Measurements from ENCODE around the gene PVALEF.

PVALEF gene

GRCh38 chr17:81129289-81129688 is 36.0 kb upstream of the PVALEF start:
- DNase-seq: no peak

GRCh38 chr17:81129711-81130367 is 35.5 kb upstream of the PVALEF start:
- DNase-seq: no peak

- no peak for DNase-seq
These were observed 34.6 kb upstream of the PVALEF start for GRCh38 chr17:81130385-81131361.

- DNase-seq: no peak
These were observed 33.7 kb upstream of the PVALEF start for GRCh38 chr17:81131486-81132196.

- no peak for DNase-seq
These were observed 33.1 kb upstream of the PVALEF start for GRCh38 chr17:81132197-81132540.

GRCh38 chr17:81132770-81133723 is 32.3 kb upstream of the PVALEF start:
- DNase-seq: no peak

GRCh38 chr17:81134064-81134781 is 31.1 kb upstream of the PVALEF start:
- DNase-seq: no peak

GRCh38 chr17:81135505-81136278 is 29.6 kb upstream of the PVALEF start:
- no peak for DNase-seq

GRCh38 chr17:81136366-81136765 is 28.9 kb upstream of the PVALEF start:
- DNase-seq: no peak

GRCh38 chr17:81137248-81137647 is 28.1 kb upstream of the PVALEF start:
- DNase-seq: no peak

- no peak for DNase-seq
These were observed 27.2 kb upstream of the PVALEF start for GRCh38 chr17:81138083-81138482.

- no peak for DNase-seq
These were observed 26.8 kb upstream of the PVALEF start for GRCh38 chr17:81138500-81138899.

- no peak for DNase-seq
These were observed 25.9 kb upstream of the PVALEF start for GRCh38 chr17:81139428-81139827.

GRCh38 chr17:81140018-81140417 is 25.3 kb upstream of the PVALEF start:
- DNase-seq: no peak

GRCh38 chr17:81140695-81141094 is 24.6 kb upstream of the PVALEF start:
- no peak for DNase-seq

- DNase-seq: peak; percentile 47
These were observed 22.8 kb upstream of the PVALEF start for GRCh38 chr17:81142301-81143199.

- no peak for DNase-seq
These were observed 22.1 kb upstream of the PVALEF start for GRCh38 chr17:81143200-81143527.

GRCh38 chr17:81143717-81144422 is 21.4 kb upstream of the PVALEF start:
- no peak for DNase-seq

- no peak for DNase-seq
These were observed 20.9 kb upstream of the PVALEF start for GRCh38 chr17:81144423-81144781.
